Sigmoid colon (tissue), 4 donors: ENCODE data around the gene ABCC1.

Source experiments
- POLR2A ChIP-seq, 2 donors: fragments of 450-650 bp; IDR thresholded peaks; one replicate each; pipeline ENCODE4 v1.6.1; 2016; ENCODE audit warnings: antibody characterized with exemption in 2 of 2, mild to moderate bottlenecking in 2 of 2, moderate library complexity in 2 of 2
- POLR2AphosphoS5 ChIP-seq, 4 donors: sonication (generic); formaldehyde crosslinking; IDR thresholded peaks; one replicate each; pipeline ENCODE4 v1.6.1; 2017; ENCODE audit warnings: antibody characterized with exemption in 4 of 4
- TF ChIP-seq, protein P1 (sequence below), 4 experiments: fragments of 450-650 bp in 3 of 4; fragments of 200-600 bp in 1 of 4; IDR thresholded peaks; one replicate each; pipeline ENCODE4 v1.5.1; 2016 to 2019; ENCODE audit warnings: antibody characterized with exemption in 4 of 4, mild to moderate bottlenecking in 3 of 4, moderate library complexity in 2 of 4

DNA sequence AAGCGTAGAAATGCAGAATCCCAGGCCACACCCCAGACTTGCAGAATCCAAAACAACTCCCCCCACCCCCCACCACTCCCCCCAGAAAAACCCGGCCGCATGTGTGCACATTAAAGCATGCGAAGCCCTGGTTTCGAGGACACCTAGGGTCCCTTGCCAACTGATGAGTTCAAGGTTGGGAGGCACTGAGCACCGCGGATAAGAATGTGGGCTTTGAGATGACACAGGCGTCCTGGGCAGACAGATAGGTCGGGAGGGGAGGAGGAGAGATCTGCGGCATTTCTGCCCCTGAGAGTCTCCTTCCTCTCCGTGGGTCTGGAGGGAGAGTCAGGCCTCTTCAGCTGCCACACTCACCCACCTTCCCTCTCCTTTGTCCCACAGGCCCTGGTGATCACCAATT is 98.3 kb downstream of the ABCC1 start:
- TF ChIP-seq, protein P1, sequence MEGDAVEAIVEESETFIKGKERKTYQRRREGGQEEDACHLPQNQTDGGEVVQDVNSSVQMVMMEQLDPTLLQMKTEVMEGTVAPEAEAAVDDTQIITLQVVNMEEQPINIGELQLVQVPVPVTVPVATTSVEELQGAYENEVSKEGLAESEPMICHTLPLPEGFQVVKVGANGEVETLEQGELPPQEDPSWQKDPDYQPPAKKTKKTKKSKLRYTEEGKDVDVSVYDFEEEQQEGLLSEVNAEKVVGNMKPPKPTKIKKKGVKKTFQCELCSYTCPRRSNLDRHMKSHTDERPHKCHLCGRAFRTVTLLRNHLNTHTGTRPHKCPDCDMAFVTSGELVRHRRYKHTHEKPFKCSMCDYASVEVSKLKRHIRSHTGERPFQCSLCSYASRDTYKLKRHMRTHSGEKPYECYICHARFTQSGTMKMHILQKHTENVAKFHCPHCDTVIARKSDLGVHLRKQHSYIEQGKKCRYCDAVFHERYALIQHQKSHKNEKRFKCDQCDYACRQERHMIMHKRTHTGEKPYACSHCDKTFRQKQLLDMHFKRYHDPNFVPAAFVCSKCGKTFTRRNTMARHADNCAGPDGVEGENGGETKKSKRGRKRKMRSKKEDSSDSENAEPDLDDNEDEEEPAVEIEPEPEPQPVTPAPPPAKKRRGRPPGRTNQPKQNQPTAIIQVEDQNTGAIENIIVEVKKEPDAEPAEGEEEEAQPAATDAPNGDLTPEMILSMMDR (IDR thresholded peaks at IDR 0.05): no peak
- TF ChIP-seq POLR2A (IDR thresholded peaks at IDR 0.05) (no peak), POLR2AphosphoS5 (IDR thresholded peaks at IDR 0.05) (peak in 3 of 4 donors; percentile 66 to 80 (median 75))
